HepG2 (cell line): Measurements from ENCODE around the gene ACSM5. TPM values are rescaled to one million over a fixed set of nuclear protein-coding genes. Genes with fewer than 3 reads are reported as not detected.
A peak's percentile ranks its signal among the peaks of the same experiment; 100 is the strongest.

Source experiments
- ARID2 ChIP-seq: sonication (generic); formaldehyde crosslinking; IDR thresholded peaks from 2 replicates; pipeline ENCODE4 v1.8.1; 2022; ENCODE audit warnings: mild to moderate bottlenecking, missing genetic modification reagents, borderline replicate concordance
- ARNTL ChIP-seq: sonication (generic); formaldehyde crosslinking; IDR thresholded peaks from 2 replicates; pipeline ENCODE4 v1.4.0; 2020; ENCODE audit warnings: mild to moderate bottlenecking, missing genetic modification reagents
- ATM ChIP-seq: fragments of 450-650 bp; IDR thresholded peaks from 2 replicates; pipeline ENCODE4 v1.7.1; 2017; ENCODE audit warnings: mild to moderate bottlenecking, borderline replicate concordance
- FOXP4 ChIP-seq: sonication (generic); formaldehyde crosslinking; IDR thresholded peaks from 2 replicates; pipeline ENCODE4 v1.4.0; 2020; ENCODE audit warnings: missing genetic modification reagents
- IRF9 ChIP-seq: sonication (generic); formaldehyde crosslinking; IDR thresholded peaks from 2 replicates; pipeline ENCODE4 v1.8.0; 2022; ENCODE audit warnings: missing genetic modification reagents, mild to moderate bottlenecking, borderline replicate concordance
- LRRFIP1 ChIP-seq: sonication (generic); formaldehyde crosslinking; conservative IDR thresholded peaks from 2 replicates; pipeline ENCODE4 v1.4.0; 2020; ENCODE audit warnings: missing genetic modification reagents
- NBN ChIP-seq: fragments of 450-650 bp; conservative IDR thresholded peaks from 2 replicates; pipeline ENCODE4 v1.6.1; 2017
- PAXIP1 ChIP-seq: sonication (generic); formaldehyde crosslinking; conservative IDR thresholded peaks from 2 replicates; pipeline ENCODE4 v1.4.0; 2020; ENCODE audit warnings: mild to moderate bottlenecking, missing genetic modification reagents, moderate library complexity
- POGK ChIP-seq: sonication (generic); formaldehyde crosslinking; conservative IDR thresholded peaks from 2 replicates; pipeline ENCODE4 v1.8.0; 2022; ENCODE audit warnings: mild to moderate bottlenecking, moderate library complexity, missing genetic modification reagents
- RAD51 ChIP-seq: fragments of 450-650 bp; IDR thresholded peaks from 2 replicates; pipeline ENCODE4 v1.6.1; 2016; ENCODE audit warnings: borderline replicate concordance
- ZNF180 ChIP-seq: sonication (generic); formaldehyde crosslinking; IDR thresholded peaks from 2 replicates; pipeline ENCODE4 v1.4.0; 2020; ENCODE audit warnings: low read depth, missing genetic modification reagents, borderline replicate concordance
- ZNF205 ChIP-seq: IDR thresholded peaks from 2 replicates; pipeline ENCODE4 v1.6.1; 2018; ENCODE audit warnings: missing biosample characterization, missing genetic modification reagents
- ZNF30 ChIP-seq: sonication (generic); formaldehyde crosslinking; IDR thresholded peaks from 2 replicates; pipeline ENCODE4 v1.5.0; 2020; ENCODE audit warnings: mild to moderate bottlenecking, missing genetic modification reagents
- ZNF496 ChIP-seq: sonication (generic); formaldehyde crosslinking; IDR thresholded peaks from 2 replicates; pipeline ENCODE4 v1.8.1; 2023; ENCODE audit warnings: mild to moderate bottlenecking, moderate library complexity, missing genetic modification reagents; ENCODE audit not compliant: insufficient replicate concordance
- ZNF670 ChIP-seq: sonication (generic); formaldehyde crosslinking; IDR thresholded peaks from 2 replicates; pipeline ENCODE4 v1.8.0; 2022; ENCODE audit warnings: mild to moderate bottlenecking, missing genetic modification reagents, borderline replicate concordance
- ZNF773 ChIP-seq: sonication (generic); formaldehyde crosslinking; IDR thresholded peaks from 2 replicates; pipeline ENCODE4 v1.4.0; 2020; ENCODE audit warnings: missing genetic modification reagents, borderline replicate concordance
- ZNF781 ChIP-seq: sonication (generic); formaldehyde crosslinking; IDR thresholded peaks from 2 replicates; pipeline ENCODE4 v1.5.1; 2020; ENCODE audit warnings: borderline replicate concordance, mild to moderate bottlenecking, missing genetic modification reagents; ENCODE audit errors: not compliant biosample characterization
- ZNF850 ChIP-seq: sonication (generic); formaldehyde crosslinking; conservative IDR thresholded peaks from 2 replicates; pipeline ENCODE4 v1.9.0; 2021; ENCODE audit warnings: mild to moderate bottlenecking, missing genetic modification reagents
- polyA plus RNA-seq, 8 experiments: library from polyadenylated mRNA; depleted of rRNA in 3 of 8; stranded (reverse) in 7 of 8; unstranded in 1 of 8; fragments of >200 nt; fragmentation: Illumina TruSeq in 4 of 8; extraction: Trizol in 4 of 8; gene quantifications; 2 replicates each; pipeline versions ENCODE4 v1.2.1 to v1.2.3, GENCODE V29; 2011 to 2016; ENCODE audit warnings: low read depth in 4 of 8, missing spikeins in 1 of 8, mixed read lengths in 1 of 8; ENCODE audit not compliant: insufficient read depth in 1 of 8
- total RNA-seq, 5 experiments: library from RNA; depleted of rRNA; stranded (reverse); fragments of >200 nt; fragmentation: Illumina TruSeq; extraction: Trizol; gene quantifications; 2 replicates each; pipeline ENCODE4 v1.2.3, GENCODE V29; 2016; ENCODE audit warnings: low read depth in 1 of 5

ACSM5 gene
- total and polyA plus RNA-seq, 2 of the 13 experiments (the other 11 are each of a cell fraction or from before 2014, with no cell fraction given): 9.1 to 15.0 TPM

GRCh38 chr16:20396846-20397467, 12.4 kb upstream of the ACSM5 start (continued):
- TF ChIP-seq PAXIP1 (CRISPR knock-in tag) (no peak), FOXP4 (CRISPR knock-in tag) (no peak), ARNTL (CRISPR knock-in tag) (no peak), LRRFIP1 (CRISPR knock-in tag) (no peak), ZNF850 (CRISPR knock-in tag) (peak; percentile 59; the same call in 1 of the 2 replicates), NBN (no peak), ZNF496 (no peak), ZNF205 (CRISPR knock-in tag) (no peak), ZNF670 (CRISPR knock-in tag) (0 out of 2 replicates have a peak, but pooled peaks have one; percentile 51), ZNF781 (no peak), ZNF773 (CRISPR knock-in tag) (no peak), POGK (no peak), RAD51 (no peak), ZNF30 (CRISPR knock-in tag) (no peak), ARID2 (CRISPR knock-in tag) (no peak), ZNF180 (CRISPR knock-in tag) (no peak), IRF9 (CRISPR knock-in tag) (no peak), ATM (no peak)
